TTC549 (cell line): ENCODE data around the gene OSM.
"Not testable (repeated sequence)": the region's sequence is repeated elsewhere in the genome, so short reads cannot be mapped to it uniquely, and the experiment has no call there.

Experiments used
- FAIRE-seq: peaks from 2 replicates; lab custom pipeline; 2012; peaks lifted over from hg19 to GRCh38; lab: Jason Lieb, UNC

OSM gene

DNA sequence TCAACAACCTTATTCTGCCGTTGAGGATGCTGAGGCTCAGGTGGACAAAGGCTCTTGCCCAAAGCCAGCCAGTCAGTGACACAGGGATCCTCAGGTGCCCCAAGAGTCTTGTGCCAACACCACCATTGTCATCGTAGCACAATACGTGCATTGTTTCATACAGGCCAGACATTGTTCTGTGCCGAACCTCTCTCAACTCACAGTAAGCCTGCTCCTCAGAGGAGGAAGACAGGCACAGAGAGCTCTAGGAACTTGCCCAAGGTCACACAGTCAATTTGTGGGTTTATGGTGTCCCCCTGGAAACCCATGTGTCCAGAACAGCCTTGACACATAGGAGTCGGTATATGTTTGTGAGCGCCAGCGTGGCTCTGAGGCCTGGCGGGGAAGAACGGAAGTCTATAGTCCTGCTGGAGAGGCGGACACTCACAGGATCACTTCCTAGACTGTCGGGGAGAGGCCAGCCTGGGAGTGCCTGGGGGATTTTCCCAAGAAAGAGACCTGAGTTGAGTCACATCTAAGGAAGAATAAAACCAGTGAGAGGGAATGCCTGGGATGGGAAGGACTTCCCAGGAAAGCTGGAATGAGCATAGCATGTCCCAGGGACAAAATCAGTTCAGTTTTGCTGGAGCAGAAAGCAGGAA, 40.3 kb downstream of the OSM start:
- no peak for FAIRE-seq

DNA sequence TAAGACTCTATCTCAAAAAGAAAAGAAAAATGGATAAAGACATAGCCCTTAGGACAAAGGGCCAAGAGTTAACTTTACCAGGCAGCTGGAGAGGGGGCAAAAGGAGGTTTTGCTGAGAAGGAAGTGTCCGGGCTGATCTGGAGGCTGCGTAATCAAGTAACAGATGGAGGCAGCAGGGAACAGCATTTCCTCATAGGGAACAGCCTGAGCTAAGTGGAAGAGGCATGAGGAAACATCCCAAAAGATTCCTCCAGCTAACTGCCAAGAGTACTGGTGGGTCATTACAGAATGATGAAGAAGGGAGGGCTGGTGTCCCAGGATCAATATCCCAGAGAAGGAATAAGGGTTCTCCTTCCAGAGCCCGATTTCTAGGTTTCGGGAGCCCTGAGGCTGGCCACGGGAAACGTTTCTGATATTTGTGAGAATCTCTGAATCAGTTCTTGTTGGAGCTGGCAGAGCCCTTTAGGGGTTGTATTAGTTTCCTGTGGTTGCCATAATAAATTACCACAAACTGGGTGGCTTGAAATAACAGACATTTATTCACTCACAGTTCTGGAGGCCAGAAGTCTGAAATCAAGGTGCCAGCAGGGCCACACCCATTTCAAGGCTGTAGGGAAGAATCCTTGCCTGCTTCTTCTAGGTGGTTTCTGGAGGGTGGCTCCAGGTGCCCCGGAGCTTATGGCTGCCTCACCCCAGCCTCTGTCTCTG, 41.3 kb downstream of the OSM start:
- FAIRE-seq, result no peak

- FAIRE-seq, result no peak
Measured at GRCh38 chr22:30224161-30224857, 42.3 kb downstream of the OSM start.

DNA sequence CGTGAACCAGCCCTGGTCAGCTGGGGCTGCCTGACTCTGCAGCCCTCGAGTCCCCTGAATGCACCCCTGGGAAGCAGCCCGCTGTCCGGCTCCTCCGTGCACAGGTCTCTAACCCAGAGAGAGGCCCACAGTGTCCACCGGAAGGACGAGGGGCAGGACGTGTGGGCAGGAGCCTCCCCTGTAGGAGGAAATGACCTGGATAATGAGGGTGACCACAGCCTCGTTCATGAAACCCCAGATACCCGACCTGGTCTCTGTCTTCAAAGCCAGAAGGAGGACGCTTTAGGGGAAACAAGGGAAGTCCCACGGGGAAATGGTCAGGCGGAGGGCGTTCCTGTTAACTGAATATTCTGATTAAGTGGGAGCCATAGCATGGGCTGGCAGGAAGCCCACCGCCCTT, 43.3 kb downstream of the OSM start:
- no peak for FAIRE-seq

GRCh38 chr22:30222321-30222720, 44.3 kb downstream of the OSM start:
- no peak for FAIRE-seq

- FAIRE-seq, result no peak
Measured at GRCh38 chr22:30221121-30221992, 45.3 kb downstream of the OSM start.

- FAIRE-seq, result no peak
Measured at GRCh38 chr22:30220338-30221012, 46.2 kb downstream of the OSM start.

DNA sequence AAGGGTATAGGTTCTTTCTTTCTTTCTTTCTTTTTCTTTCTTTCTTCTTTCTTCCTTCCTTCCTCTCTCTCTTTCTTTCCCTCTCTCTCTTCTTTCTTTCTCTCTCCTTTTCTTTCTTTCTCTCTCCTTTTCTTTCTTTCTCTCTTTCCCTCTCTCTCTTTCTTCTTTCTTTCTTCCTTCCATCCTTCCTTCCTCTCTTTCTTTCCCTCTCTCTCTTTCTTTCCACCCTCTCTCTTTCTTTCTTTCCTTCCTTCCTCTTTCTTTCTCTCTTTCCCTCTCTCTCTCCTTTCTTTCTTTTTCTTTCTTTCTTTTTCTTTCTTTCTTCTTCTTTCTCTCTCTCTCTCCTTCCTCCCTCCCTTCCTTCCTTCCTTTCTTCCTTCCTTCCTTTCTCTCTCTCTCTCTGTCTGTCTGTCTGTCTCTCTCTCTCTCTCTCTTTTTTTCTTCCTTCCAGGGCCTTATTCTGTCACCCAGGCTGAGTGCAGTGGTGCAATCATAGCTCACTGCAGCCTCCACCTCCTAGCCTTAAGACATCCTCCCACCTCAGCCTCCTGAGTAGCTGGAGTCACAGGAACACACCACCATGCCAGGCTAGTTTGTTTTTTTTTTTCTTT, 46.9 kb downstream of the OSM start:
- no peak for FAIRE-seq

DNA sequence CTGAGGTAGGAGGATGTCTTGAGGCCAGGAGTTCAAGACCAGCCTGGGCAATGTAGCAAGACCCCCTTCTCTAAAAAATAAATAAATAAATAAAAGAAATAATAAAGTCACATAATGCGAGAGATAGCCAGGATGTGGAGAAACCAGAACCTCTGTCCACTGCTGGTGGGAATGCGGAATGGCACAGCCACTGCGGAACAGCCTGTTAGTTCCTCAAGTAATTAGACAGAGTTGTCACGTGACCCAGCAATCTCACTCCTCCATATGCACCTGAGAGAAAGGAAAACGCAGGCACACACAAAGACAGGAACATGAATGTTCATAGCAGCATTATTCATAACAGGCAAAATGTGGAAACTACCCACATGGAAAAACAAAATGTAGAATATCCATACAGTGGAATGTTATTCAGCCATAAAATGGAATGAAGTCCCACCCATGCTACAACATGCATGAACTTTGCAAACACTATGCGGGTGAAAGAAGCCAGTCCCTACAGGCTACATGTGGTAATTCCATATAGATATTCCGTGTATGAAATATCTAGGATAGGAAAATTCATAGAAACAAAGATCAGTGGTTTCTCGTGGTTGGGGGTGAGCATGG, 47.5 kb downstream of the OSM start:
- FAIRE-seq, result no peak

GRCh38 chr22:30217698-30218560, 48.7 kb downstream of the OSM start:
- FAIRE-seq, result no peak

DNA sequence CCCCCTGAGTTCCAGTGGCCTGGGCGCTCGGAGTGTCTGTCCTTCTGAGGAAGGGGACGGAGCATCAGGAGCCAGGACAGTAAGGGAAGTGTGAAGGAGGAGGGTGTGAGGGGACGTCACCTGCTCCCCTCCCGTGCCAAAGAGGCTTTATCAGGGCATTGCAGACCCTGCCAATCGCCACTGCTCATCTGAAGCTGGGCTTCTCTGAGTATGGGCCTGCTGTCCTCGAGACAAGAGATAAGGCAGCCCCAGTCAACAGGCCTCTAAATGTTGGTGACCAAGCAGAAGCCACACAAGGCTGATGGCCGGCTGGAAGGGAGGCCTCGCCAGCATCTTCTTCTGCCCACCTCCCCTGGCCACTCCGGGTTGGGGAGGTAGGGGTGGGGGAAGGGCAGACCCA, 49.9 kb downstream of the OSM start:
- FAIRE-seq, result no peak

DNA sequence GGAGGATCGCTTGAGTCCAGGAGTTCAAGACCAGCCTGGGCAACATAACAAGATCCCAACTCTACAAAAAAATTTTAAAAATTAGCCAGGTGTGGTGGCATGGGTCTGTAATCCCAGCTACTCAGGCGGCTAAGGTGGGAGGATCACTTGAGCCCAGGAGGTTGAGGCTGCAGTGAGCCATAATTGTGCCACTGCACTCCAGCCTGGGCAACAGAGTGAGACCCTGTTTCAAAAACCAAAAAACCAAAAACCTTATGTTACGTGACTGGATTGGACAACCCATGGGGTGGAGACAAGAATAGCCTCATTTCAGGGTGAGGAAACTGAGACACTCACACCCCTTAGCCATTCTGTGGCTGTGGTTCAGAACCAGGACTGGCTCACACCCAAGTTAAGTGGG, 50.4 kb downstream of the OSM start:
- FAIRE-seq, result not testable (repeated sequence)

GRCh38 chr22:30214703-30215407, 51.8 kb downstream of the OSM start:
- FAIRE-seq, result no peak

DNA sequence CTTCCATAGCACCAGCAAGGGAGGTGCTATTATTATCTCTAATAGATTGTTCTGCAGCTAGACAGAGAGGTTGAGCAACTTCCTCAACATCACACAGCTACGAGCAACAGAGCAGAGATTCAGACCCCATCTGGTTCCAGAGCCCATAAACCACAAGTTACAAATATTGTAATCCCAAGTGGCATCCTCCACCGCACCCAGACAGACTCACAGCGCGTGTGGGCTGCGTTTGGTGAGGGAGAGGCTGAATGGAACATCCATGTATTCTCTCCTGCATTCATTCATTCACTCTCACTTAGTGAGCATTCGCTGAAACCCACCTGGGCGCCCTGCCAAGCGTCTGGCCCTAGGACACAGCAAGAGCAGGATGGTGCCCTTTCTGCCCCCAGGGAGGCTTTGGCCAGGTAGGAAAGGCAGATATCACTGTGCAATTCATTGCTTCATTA, 53.6 kb downstream of the OSM start:
- FAIRE-seq, result no peak
